22Rv1 (cell line): Measurements from ENCODE around the gene ATPAF1.

Experiments used
- H3K27ac ChIP-seq: fragments of 450-650 bp; 2 replicates; pipeline ENCODE4 v1.5.1; 2017
- CTCF ChIP-seq: fragments of 450-650 bp; IDR thresholded peaks from 2 replicates; pipeline ENCODE4 v1.5.1; 2017; ENCODE audit warnings: mild to moderate bottlenecking
- ZFX ChIP-seq: fragments of 450-650 bp; IDR thresholded peaks from 2 replicates; pipeline ENCODE4 v1.6.1; 2017; ENCODE audit warnings: antibody characterized with exemption, borderline replicate concordance

ATPAF1 gene

GRCh38 chr1:46619656-46620258, 48.4 kb downstream of the ATPAF1 start:
- no peak overlapping the region for H3K27ac ChIP-seq

GRCh38 chr1:46618754-46619415, 49.3 kb downstream of the ATPAF1 start:
- TF ChIP-seq ZFX: no peak
- TF ChIP-seq CTCF: no peak
- H3K27ac ChIP-seq: no peak overlapping the region

More at GRCh38 chr1:46619656-46620258, 48.4 kb downstream of the ATPAF1 start:
- TF ChIP-seq ZFX (no peak), CTCF (no peak)

GRCh38 chr1:46617833-46618232, 50.3 kb downstream of the ATPAF1 start:
- no peak overlapping the region for H3K27ac ChIP-seq
- TF ChIP-seq CTCF: no peak
- TF ChIP-seq ZFX: no peak

- H3K27ac ChIP-seq: no peak overlapping the region
- TF ChIP-seq CTCF (no peak), ZFX (no peak)
These were observed 50.9 kb downstream of the ATPAF1 start for GRCh38 chr1:46617108-46617800.

GRCh38 chr1:46616277-46617107, 51.7 kb downstream of the ATPAF1 start, which contains the start of gene MOB3C:
MOB3C (minus strand) TSS chr1:46616811; CDS start chr1:46613321, 3,490 bp downstream.
- H3K27ac ChIP-seq: no peak within 1 kb of the TSS

GRCh38 chr1:46615735-46616134, 52.4 kb downstream of the ATPAF1 start:
- H3K27ac ChIP-seq: no peak overlapping the region
- TF ChIP-seq ZFX: no peak
- TF ChIP-seq CTCF: no peak

More at GRCh38 chr1:46616277-46617107, 51.7 kb downstream of the ATPAF1 start, which contains the start of gene MOB3C:
- TF ChIP-seq CTCF (no peak), ZFX (no peak)
